ENCODE results near the gene IQSEC3.

The IQSEC3 gene

DNA sequence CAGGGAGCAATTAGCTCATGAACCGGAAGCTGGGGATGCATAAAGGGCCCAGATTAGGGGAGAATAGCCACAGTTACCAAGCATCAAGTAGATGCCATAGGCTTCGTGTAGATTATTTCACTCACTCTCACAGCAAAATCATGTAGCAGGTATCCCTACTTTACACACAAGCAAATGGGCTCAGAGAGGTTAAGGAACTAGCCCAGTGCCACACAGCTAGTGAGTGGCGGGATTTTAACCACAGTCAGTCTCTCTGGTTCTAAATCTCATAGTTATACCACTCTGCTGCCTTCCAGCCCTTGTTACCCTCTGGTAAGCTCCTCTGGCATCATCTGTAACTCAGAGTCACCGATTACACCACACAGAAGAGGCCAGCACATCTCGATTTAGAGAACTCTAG is 49.0 kb downstream of the IQSEC3 start:
- Histone ChIP-seq H3K4me3 (no peak overlapping the region), H3K27me3 (peaks cover 0 to 39% of the 10 kb centered on the region in 2 donors), H3K27ac (no peak overlapping the region), H3K36me3 (no peaks in the 10 kb centered on the region), H3K9me3 (no peaks in the 10 kb centered on the region), H3K4me1 (no peaks in the 10 kb centered on the region)
- DNase-seq: no peak
- intact Hi-C loops (cut with DNase I; ENCODE audit: low total_unique reads): no loop called here
- TF ChIP-seq, protein P1, sequence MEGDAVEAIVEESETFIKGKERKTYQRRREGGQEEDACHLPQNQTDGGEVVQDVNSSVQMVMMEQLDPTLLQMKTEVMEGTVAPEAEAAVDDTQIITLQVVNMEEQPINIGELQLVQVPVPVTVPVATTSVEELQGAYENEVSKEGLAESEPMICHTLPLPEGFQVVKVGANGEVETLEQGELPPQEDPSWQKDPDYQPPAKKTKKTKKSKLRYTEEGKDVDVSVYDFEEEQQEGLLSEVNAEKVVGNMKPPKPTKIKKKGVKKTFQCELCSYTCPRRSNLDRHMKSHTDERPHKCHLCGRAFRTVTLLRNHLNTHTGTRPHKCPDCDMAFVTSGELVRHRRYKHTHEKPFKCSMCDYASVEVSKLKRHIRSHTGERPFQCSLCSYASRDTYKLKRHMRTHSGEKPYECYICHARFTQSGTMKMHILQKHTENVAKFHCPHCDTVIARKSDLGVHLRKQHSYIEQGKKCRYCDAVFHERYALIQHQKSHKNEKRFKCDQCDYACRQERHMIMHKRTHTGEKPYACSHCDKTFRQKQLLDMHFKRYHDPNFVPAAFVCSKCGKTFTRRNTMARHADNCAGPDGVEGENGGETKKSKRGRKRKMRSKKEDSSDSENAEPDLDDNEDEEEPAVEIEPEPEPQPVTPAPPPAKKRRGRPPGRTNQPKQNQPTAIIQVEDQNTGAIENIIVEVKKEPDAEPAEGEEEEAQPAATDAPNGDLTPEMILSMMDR (IDR thresholded peaks at IDR 0.05): no peak

DNA sequence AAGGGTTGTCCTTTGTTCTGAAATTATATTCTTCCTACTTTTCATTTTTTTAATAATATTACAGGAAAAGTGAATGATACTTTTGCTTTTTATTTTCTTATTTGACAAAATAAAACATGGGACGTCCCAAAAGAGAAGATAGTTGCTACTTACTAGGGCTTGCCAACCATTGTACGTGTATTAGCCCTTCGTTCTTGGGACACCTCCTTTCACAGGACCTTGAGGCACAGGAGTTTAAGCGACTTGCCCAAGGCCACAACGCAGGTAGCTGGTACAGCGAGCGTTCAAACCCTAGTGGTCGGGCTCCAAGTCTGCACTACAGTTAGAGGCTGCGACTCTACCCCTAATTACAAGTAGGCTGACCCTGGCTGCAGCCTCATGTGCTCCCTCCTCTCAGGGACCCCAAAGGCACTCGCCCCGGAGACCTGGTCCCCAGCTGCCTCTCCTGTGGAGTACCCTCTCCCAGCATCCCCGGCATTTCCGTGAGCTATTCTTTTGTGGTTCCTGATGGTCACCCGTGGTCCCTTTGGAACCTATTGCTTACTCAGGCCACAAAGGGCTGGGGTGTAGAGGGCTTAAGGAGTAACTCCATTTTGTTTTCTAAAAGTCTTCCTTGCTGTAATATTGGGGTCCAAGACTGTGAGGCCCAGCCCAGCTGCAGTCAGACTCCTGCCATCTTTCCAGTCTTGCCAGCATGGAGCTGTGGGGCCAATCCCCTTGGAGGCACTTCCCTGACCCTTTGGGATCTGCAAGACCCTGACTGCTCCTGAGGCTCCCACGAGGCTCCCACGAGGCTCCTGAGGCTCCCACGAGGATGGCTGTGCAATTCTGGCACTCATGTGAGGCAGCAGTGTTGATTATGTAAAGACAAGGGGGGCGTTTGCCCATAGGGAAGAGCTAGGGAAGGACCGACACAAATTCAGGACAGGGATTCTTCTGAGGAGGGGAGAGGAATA is 49.7 kb downstream of the IQSEC3 start:
- Histone ChIP-seq H3K4me3 (no peak overlapping the region), H3K9me3 (no peaks in the 10 kb centered on the region), H3K27ac (no peak overlapping the region), H3K27me3 (peaks cover 0 to 39% of the 10 kb centered on the region in 2 donors), H3K36me3 (no peaks in the 10 kb centered on the region), H3K4me1 (no peaks in the 10 kb centered on the region)
- TF ChIP-seq, protein P1 (IDR thresholded peaks at IDR 0.05): no peak
- DNase-seq: no peak
- intact Hi-C loops (cut with DNase I; ENCODE audit: low total_unique reads): no loop called here

DNA sequence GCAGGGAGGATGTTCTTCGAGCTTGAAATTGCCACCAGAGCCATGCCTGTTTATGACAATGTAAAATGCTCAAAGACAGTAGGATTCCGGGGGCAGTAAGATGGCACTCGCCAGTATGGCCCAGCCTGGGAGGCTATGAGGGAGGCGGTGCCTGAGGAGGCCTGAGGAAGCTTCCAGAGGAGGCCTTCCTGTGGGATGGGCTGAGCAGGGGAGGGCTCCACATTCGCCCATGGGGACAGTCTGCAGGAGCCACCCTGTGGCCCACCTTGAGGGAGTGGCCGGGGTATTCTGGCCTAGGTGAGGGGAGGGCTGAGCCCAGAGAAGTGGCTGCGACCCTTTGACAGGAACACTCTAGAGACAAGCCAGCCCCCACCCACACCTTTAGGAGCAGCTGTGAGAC is 50.7 kb downstream of the IQSEC3 start:
- Histone ChIP-seq H3K9me3 (no peaks in the 10 kb centered on the region), H3K4me3 (no peak overlapping the region), H3K4me1 (no peaks in the 10 kb centered on the region), H3K27ac (no peak overlapping the region), H3K36me3 (no peaks in the 10 kb centered on the region), H3K27me3 (peaks cover 0 to 39% of the 10 kb centered on the region in 2 donors)
- DNase-seq: no peak
- TF ChIP-seq, protein P1 (IDR thresholded peaks at IDR 0.05): no peak
- intact Hi-C loops (cut with DNase I; ENCODE audit: low total_unique reads): no loop called here

DNA sequence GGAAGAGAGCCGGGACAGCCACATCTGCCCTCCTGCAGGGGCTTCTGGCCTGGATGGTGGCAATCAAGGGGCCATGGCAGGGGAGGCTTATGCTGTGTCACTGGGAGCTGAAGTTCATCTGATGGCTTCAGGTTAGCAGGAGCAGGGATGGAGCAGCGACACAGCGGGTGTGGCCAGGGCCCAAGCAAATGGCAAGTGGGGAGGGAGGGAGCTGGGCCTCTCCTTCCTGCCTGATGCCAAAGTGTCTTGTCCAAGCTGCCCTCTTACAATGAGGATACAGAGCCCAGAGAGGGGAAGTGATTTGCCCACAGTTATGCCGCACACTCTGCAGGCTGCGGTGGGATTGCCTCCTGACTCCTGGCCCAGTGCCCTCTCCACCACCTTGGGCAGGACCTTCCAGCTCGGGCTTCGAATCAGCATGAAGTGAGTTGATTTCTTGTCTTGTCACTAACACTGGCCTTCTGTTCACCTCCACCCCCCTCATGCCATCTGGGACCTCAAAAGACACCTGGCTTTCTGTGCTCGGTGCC is 51.3 kb downstream of the IQSEC3 start:
- Histone ChIP-seq H3K27ac (no peak overlapping the region), H3K4me1 (no peaks in the 10 kb centered on the region), H3K36me3 (no peaks in the 10 kb centered on the region), H3K4me3 (no peak overlapping the region), H3K9me3 (no peaks in the 10 kb centered on the region), H3K27me3 (peaks cover 0 to 39% of the 10 kb centered on the region in 2 donors)
- TF ChIP-seq, protein P1 (IDR thresholded peaks at IDR 0.05): no peak
- DNase-seq: no peak
- intact Hi-C loops (cut with DNase I; ENCODE audit: low total_unique reads): no loop called here

DNA sequence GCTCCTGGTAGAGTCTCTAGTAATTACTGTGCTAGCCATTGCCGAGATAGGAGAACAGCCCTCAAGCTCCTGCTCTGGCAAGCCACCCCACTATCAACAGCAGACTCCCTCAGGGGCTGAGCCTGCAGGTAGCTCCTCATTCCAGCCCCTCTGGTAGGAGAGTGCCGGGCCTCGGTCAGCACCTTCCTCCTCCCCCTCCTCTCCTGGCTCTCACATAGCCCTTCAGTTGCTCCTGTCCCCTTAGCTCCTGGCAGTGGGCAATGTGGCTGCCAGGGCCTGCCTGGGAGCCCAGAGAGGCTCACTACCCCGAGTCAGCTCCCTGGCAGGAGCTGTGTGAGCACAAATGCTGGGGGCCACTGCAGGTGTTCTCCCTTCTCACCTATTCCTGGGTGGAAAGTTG is 52.0 kb downstream of the IQSEC3 start:
- no peaks in the 10 kb centered on the region for H3K4me1 ChIP-seq
- no peak overlapping the region for H3K4me3 ChIP-seq
- intact Hi-C loops (cut with DNase I; ENCODE audit: low total_unique reads): no loop called here
- peaks cover 0 to 32% of the 10 kb centered on the region in 2 donors for H3K27me3 ChIP-seq
- TF ChIP-seq, protein P1 (IDR thresholded peaks at IDR 0.05): no peak
- no peak overlapping the region for H3K27ac ChIP-seq
- no peaks in the 10 kb centered on the region for H3K9me3 ChIP-seq
- H3K36me3 ChIP-seq: no peaks in the 10 kb centered on the region
- no peak for DNase-seq

Measured in tibial artery (tissue), 4 donors.